HL-60/S4 treated with phorbol 12-myristate 13-acetate at 8.2 ng/mL for 4 days and 3 days (cell line): ENCODE measurements around the gene OR9G4.

Experiments
- in situ Hi-C: fragments of 300-500 bp; cut with MboI; formaldehyde crosslinking; loops from 2 replicates; pipeline ENCODE4 v1.15.0; 2022; ENCODE audit warnings: low sequenced_read_pairs

Gene OR9G4

DNA sequence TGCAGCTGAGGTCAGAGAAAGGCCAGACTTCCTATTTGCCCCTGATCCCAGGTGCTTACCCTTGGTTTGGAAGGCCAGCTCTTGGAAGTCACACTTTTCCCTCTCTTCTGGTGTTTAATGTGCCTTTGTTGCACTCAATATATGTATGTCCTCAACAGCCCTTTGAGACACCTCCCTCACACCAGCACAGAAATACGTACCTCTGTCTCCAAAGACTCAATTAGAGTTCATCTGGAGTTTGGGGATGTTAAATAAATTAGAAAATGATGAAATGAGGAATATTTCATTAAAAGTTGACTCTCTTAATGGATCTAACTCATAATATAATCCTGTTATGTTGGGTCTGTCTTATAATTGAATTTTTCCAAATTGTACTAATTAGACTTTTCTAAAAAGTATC, at the start of gene OR9G4:
OR9G4 (minus strand) TSS at position 101 of the 400 bp plus-strand sequence. CDS start 4,931 bp downstream, outside the sequence.
- in situ Hi-C loops, result no loop called here

- in situ Hi-C loops, result no loop called here
These were observed 35.0 kb upstream of the OR9G4 start for GRCh38 chr11:56783448-56784041.

GRCh38 chr11:56782167-56782847, 33.8 kb upstream of the OR9G4 start:
- in situ Hi-C loops, result no loop called here

- in situ Hi-C loops, result no loop called here
These were observed 28.3 kb upstream of the OR9G4 start for GRCh38 chr11:56776809-56777208.

- in situ Hi-C loops, result no loop called here
These were observed 16.5 kb upstream of the OR9G4 start for GRCh38 chr11:56764976-56765375.

DNA sequence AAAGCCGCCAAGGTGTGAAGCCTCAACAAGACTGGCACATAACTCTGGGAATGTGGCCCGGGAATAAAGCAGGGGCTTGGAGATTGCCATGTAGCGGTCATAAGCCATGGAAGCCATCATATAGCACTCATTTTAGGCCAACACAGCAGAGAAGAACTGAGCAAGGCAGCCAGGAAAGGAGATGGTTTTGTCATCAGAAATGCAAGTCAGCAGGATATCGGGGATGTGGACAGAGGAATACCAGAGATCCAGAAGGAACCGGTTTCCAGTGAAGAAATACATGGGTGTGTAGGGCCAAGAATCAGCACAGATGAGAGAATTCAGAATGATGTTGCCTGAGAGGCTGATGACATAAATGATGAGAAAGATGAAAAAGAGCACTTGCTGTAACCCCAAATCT, 3.0 kb upstream of the OR9G4 start:
- in situ Hi-C loops, result no loop called here

- in situ Hi-C loops, result no loop called here
These were observed 1.7 kb upstream of the OR9G4 start for GRCh38 chr11:56750190-56750589.

DNA sequence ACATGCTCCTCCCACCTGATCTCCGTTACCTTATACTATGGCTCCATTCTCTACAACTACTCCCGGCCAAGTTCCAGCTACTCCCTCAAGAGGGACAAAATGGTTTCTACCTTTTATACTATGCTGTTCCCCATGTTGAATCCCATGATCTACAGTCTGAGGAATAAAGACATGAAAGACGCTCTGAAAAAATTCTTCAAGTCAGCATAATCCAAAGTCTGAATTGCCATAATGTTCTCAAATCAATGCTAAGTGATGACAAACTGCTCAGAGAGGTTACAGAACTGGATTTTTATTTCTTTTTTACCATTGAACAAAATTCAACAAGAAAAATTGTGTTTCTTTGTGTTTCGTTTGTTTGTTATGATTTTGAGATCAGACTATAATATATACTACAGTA, 7.6 kb downstream of the OR9G4 start:
- in situ Hi-C loops, result no loop called here

- in situ Hi-C loops, result no loop called here
These were observed 8.4 kb downstream of the OR9G4 start for GRCh38 chr11:56740107-56740506.

- in situ Hi-C loops, result no loop called here
These were observed 28.0 kb downstream of the OR9G4 start for GRCh38 chr11:56720513-56720912.

GRCh38 chr11:56716379-56716854, 32.1 kb downstream of the OR9G4 start:
- in situ Hi-C loops, result no loop called here

DNA sequence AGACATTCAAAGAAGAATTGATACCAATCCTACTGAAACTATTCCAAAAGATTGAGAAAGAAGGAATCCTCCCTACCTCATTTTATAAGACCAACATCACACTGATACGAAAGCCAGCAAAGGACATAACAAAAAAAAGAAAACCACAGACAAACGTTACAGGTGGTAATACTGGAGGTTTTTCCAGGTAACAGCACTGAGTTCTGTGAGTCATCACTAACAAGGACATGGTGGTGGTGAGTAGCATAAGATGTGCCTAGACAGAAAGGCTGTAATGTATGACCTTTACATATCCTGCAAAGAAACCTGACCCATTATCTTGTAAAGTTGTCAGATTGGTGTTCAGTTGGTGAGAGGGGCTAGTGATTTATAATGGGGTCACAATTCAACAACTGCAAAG, 34.3 kb downstream of the OR9G4 start:
- in situ Hi-C loops, result no loop called here

- in situ Hi-C loops, result no loop called here
These were observed 42.0 kb downstream of the OR9G4 start for GRCh38 chr11:56706486-56706885.

DNA sequence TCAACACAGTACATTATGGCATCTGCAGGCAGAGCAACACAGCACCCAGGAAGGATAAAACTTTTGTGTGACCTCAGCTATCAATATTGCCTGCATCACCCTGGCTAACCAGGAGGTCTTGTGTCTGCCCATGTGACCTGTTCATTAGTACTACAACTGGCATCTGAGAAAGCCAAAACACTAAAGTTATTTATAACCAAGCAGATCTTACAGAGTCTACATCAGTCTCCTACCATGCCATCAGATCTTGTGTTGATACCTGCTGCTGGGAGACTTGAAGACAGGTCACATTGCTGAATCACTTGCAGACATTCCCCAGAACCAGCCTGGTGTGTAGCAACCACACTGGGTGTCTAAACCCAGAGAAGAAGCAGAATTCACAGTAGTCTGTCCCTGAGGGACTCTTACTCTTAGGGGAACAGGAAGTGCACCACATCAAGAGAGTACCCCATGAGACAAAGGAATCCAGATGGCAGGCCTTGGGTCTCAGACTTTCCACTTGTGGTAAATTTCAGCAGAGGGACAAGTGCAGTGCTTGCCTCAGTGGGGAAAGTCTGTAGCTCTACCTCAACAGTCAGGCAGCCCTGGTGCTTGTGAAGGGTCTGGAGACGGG, 42.6 kb downstream of the OR9G4 start:
- in situ Hi-C loops, result no loop called here

DNA sequence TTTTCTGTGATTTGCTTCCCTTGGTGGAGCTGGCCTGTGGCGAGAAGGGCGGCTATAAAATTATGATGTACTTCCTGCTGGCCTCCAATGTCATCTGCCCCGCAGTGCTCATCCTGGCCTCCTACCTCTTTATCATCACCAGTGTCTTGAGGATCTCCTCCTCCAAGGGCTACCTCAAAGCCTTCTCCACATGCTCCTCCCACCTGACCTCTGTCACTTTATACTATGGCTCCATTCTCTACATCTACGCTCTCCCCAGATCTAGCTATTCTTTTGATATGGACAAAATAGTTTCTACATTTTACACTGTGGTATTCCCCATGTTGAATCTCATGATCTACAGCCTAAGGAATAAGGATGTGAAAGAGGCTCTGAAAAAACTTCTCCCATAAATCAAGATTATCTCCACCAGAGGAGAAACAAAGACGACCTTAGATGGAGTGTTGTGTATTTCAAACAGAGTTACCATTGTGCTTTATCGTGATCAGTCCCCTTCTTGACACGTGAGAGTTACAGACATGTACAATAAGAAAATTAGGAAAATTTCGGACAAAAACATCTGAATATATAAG, 47.5 kb downstream of the OR9G4 start:
- in situ Hi-C loops, result no loop called here

- in situ Hi-C loops, result no loop called here
These were observed 48.1 kb downstream of the OR9G4 start for GRCh38 chr11:56700242-56700913.

- in situ Hi-C loops, result no loop called here
These were observed 49.7 kb downstream of the OR9G4 start, which contains the start of gene OR9G1 for GRCh38 chr11:56698795-56699194. TSS of gene OR9G1 (plus strand) at chr11:56699095. CDS start at chr11:56700388, 1,293 bp downstream.

GRCh38 chr11:56693428-56693827, 55.1 kb downstream of the OR9G4 start:
- in situ Hi-C loops, result no loop called here
